GM23338 (cell line): ENCODE data around the gene MMP1. TPM values are rescaled to one million over a fixed set of nuclear protein-coding genes. Genes with fewer than 3 reads are reported as not detected.

Source experiments
- ATAC-seq: fragments of 200-7000 bp; cut with Tn5 transposase; 3 replicates; pipeline ENCODE4 v1.9.1; 2020
- DNase-seq: peaks from one replicate; pipeline ENCODE4 v3.0.0-alpha.2; 2015; ENCODE audit warnings: low spot score
- H2AFZ ChIP-seq: fragments of 200-600 bp; sonication (generic); 2 replicates; pipeline ENCODE4 v1.8.0; 2016; ENCODE audit warnings: antibody characterized with exemption, mild to moderate bottlenecking, moderate library complexity
- H3F3A ChIP-seq: fragments of 200-600 bp; sonication (generic); replicated peaks from 2 replicates; pipeline ENCODE4 v1.8.0; 2017; ENCODE audit warnings: antibody characterized with exemption, mixed run types, low read depth
- H3K27ac ChIP-seq: fragments of 200-600 bp; sonication (generic); 2 replicates; pipeline ENCODE4 v1.6.1; 2016; ENCODE audit warnings: low read depth
- H3K27me3 ChIP-seq: fragments of 200-600 bp; sonication (generic); 2 replicates; pipeline ENCODE4 v1.8.0; 2016; ENCODE audit warnings: mild to moderate bottlenecking, mixed run types, moderate library complexity; ENCODE audit not compliant: insufficient read depth
- H3K36me3 ChIP-seq: fragments of 200-600 bp; sonication (generic); 2 replicates; pipeline ENCODE4 v1.8.0; 2016; ENCODE audit warnings: mild to moderate bottlenecking; ENCODE audit not compliant: insufficient read depth
- H3K4me1 ChIP-seq: fragments of 200-600 bp; sonication (generic); 2 replicates; pipeline ENCODE4 v1.8.0; 2016; ENCODE audit warnings: mild to moderate bottlenecking, moderate library complexity; ENCODE audit not compliant: insufficient read depth
- H3K4me2 ChIP-seq: fragments of 200-600 bp; sonication (generic); 2 replicates; pipeline ENCODE4 v1.7.1; 2017; ENCODE audit warnings: mixed run types
- H3K4me3 ChIP-seq: fragments of 200-600 bp; sonication (generic); 2 replicates; pipeline ENCODE4 v1.6.1; 2016; ENCODE audit warnings: mixed run types
- H3K79me2 ChIP-seq: fragments of 200-600 bp; sonication (generic); replicated peaks from 2 replicates; pipeline ENCODE4 v1.8.0; 2017; ENCODE audit warnings: mild to moderate bottlenecking; ENCODE audit not compliant: insufficient read depth
- H3K9me2 ChIP-seq: fragments of 200-600 bp; sonication (generic); 2 replicates; pipeline ENCODE4 v1.8.0; 2017; ENCODE audit not compliant: insufficient read depth
- H4K20me1 ChIP-seq: fragments of 200-600 bp; sonication (generic); replicated peaks from 2 replicates; pipeline ENCODE4 v1.8.0; 2017; ENCODE audit warnings: mild to moderate bottlenecking; ENCODE audit not compliant: insufficient read depth
- H3K27ac Mint-ChIP-seq: 2 replicates; pipeline ENCODE4 v1.8.0; 2020; ENCODE audit warnings: inconsistent platforms, mild to moderate bottlenecking, moderate library complexity, mixed read lengths
- H3K27me3 Mint-ChIP-seq: 3 replicates; pipeline ENCODE4 v1.8.0; 2022; ENCODE audit warnings: low read depth, mild to moderate bottlenecking, moderate library complexity, mixed read lengths, inconsistent platforms; ENCODE audit not compliant: insufficient read depth, poor library complexity
- H3K36me3 Mint-ChIP-seq: 3 replicates; pipeline ENCODE4 v1.8.0; 2021; ENCODE audit warnings: low read depth, mild to moderate bottlenecking, inconsistent platforms, moderate library complexity, mixed read lengths
- H3K4me1 Mint-ChIP-seq: 3 replicates; pipeline ENCODE4 v1.8.0; 2020; ENCODE audit warnings: mild to moderate bottlenecking, inconsistent platforms, mixed read lengths
- H3K4me3 Mint-ChIP-seq: 3 replicates; pipeline ENCODE4 v1.8.0; 2021; ENCODE audit warnings: moderate library complexity, mild to moderate bottlenecking, inconsistent platforms, mixed read lengths
- H3K9me3 Mint-ChIP-seq: 3 replicates; pipeline ENCODE4 v1.8.0; 2020; ENCODE audit warnings: moderate library complexity, mild to moderate bottlenecking, inconsistent platforms, mixed read lengths
- EZH2 ChIP-seq: fragments of 200-600 bp; sonication (generic); IDR thresholded peaks from one replicate; pipeline ENCODE4 v1.8.0; 2017; ENCODE audit warnings: antibody characterized with exemption, mild to moderate bottlenecking, low read depth; ENCODE audit not compliant: unreplicated experiment
- EZH2phosphoT487 ChIP-seq: fragments of 200-600 bp; sonication (generic); IDR thresholded peaks from one replicate; pipeline ENCODE4 v1.8.1; 2018; ENCODE audit warnings: antibody characterized with exemption; ENCODE audit not compliant: unreplicated experiment
- NANOG ChIP-seq: IDR thresholded peaks from 2 replicates; pipeline ENCODE4 v1.6.1; 2016; ENCODE audit warnings: antibody characterized with exemption, borderline replicate concordance
- REST ChIP-seq: IDR thresholded peaks from one replicate; pipeline ENCODE4 v1.6.1; 2018; ENCODE audit warnings: antibody characterized with exemption; ENCODE audit not compliant: unreplicated experiment
- ZNF114 ChIP-seq: fragments of 250-450 bp; sonication (Bioruptor Pico); IDR thresholded peaks from 2 replicates; pipeline ENCODE4 v1.5.0; 2020; ENCODE audit warnings: mild to moderate bottlenecking, moderate library complexity
- polyA plus RNA-seq: library from polyadenylated mRNA; unstranded; fragments of >200 nt; fragmentation: Nextera tagmentation; extraction: Ambion mirVana; gene quantifications from 2 replicates; pipeline ENCODE4 v1.2.1, GENCODE V29; 2016
- total RNA-seq: library from RNA; depleted of rRNA; stranded (reverse); fragments of >200 nt; shearing (Covaris generic); gene quantifications from 2 replicates; pipeline ENCODE4 v1.2.3, GENCODE V29; 2014
- TF ChIP-seq, protein P1 (sequence below), 2 experiments: fragments of 200-600 bp in 1 of 2; sonication (generic) in 1 of 2; conservative IDR thresholded peaks; 2 replicates each; pipeline versions ENCODE4 v1.5.1 to v1.6.1; 2016 to 2017; ENCODE audit warnings: antibody characterized with exemption in 2 of 2, low read depth in 2 of 2, mild to moderate bottlenecking in 2 of 2, moderate library complexity in 1 of 2
- TF ChIP-seq, protein P2 (sequence below): IDR thresholded peaks from 2 replicates; pipeline ENCODE4 v1.6.1; 2016; ENCODE audit warnings: antibody characterized with exemption

The MMP1 gene
- total and polyA plus RNA-seq, 2 experiments from 2014 or later: not detected

- Histone ChIP-seq H3K4me3 (no peak overlapping the region), H3K27ac (no peak overlapping the region), H4K20me1 (no peaks in the 10 kb centered on the region), H3K9me2 (no peaks in the 10 kb centered on the region), H2AFZ (no peak overlapping the region), H3K27me3 (no peaks in the 10 kb centered on the region), H3K79me2 (no peaks in the 10 kb centered on the region), H3K36me3 (no peaks in the 10 kb centered on the region), H3K4me2 (no peak overlapping the region), H3F3A (no peaks in the 10 kb centered on the region), H3K4me1 (no peaks in the 10 kb centered on the region)
- TF ChIP-seq, protein P1, sequence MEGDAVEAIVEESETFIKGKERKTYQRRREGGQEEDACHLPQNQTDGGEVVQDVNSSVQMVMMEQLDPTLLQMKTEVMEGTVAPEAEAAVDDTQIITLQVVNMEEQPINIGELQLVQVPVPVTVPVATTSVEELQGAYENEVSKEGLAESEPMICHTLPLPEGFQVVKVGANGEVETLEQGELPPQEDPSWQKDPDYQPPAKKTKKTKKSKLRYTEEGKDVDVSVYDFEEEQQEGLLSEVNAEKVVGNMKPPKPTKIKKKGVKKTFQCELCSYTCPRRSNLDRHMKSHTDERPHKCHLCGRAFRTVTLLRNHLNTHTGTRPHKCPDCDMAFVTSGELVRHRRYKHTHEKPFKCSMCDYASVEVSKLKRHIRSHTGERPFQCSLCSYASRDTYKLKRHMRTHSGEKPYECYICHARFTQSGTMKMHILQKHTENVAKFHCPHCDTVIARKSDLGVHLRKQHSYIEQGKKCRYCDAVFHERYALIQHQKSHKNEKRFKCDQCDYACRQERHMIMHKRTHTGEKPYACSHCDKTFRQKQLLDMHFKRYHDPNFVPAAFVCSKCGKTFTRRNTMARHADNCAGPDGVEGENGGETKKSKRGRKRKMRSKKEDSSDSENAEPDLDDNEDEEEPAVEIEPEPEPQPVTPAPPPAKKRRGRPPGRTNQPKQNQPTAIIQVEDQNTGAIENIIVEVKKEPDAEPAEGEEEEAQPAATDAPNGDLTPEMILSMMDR (conservative IDR thresholded peaks at IDR 0.05; ENCODE audit: low read depth in 2 of 2): no peak
- Mint-ChIP-seq H3K4me1 (peaks cover 2% of the 10 kb centered on the region; the same call in 1 of the 3 replicates), H3K36me3 (no peaks in the 10 kb centered on the region), H3K4me3 (no peak overlapping the region), H3K27ac (no peak overlapping the region), H3K9me3 (no peaks in the 10 kb centered on the region), H3K27me3 (no peaks in the 10 kb centered on the region)
- no peak for ATAC-seq
- DNase-seq: no peak
Observed at GRCh38 chr11:102791271-102792036, 6.5 kb downstream of the MMP1 start.

- Histone ChIP-seq H3K4me2 (no peak overlapping the region), H3K36me3 (no peaks in the 10 kb centered on the region), H3K4me1 (no peaks in the 10 kb centered on the region), H3K9me2 (no peaks in the 10 kb centered on the region), H4K20me1 (no peaks in the 10 kb centered on the region), H2AFZ (no peak overlapping the region), H3K79me2 (no peaks in the 10 kb centered on the region), H3F3A (no peaks in the 10 kb centered on the region), H3K27ac (no peak overlapping the region), H3K27me3 (no peaks in the 10 kb centered on the region), H3K4me3 (no peak overlapping the region)
- Mint-ChIP-seq H3K9me3 (no peaks in the 10 kb centered on the region), H3K4me1 (no peaks in the 10 kb centered on the region), H3K36me3 (no peaks in the 10 kb centered on the region), H3K27ac (no peak overlapping the region), H3K27me3 (no peaks in the 10 kb centered on the region), H3K4me3 (no peak overlapping the region)
- no peak for DNase-seq
- no peak for ATAC-seq
- TF ChIP-seq, protein P1 (conservative IDR thresholded peaks at IDR 0.05; ENCODE audit: low read depth in 2 of 2): no peak
- TF ChIP-seq, protein P2, sequence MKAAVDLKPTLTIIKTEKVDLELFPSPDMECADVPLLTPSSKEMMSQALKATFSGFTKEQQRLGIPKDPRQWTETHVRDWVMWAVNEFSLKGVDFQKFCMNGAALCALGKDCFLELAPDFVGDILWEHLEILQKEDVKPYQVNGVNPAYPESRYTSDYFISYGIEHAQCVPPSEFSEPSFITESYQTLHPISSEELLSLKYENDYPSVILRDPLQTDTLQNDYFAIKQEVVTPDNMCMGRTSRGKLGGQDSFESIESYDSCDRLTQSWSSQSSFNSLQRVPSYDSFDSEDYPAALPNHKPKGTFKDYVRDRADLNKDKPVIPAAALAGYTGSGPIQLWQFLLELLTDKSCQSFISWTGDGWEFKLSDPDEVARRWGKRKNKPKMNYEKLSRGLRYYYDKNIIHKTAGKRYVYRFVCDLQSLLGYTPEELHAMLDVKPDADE: no peak
- TF ChIP-seq NANOG: no peak
- TF ChIP-seq EZH2: no peak
- no peak for TF ChIP-seq REST
- no peak for TF ChIP-seq EZH2phosphoT487
- no peak for TF ChIP-seq ZNF114 (CRISPR knock-in tag)
Observed at GRCh38 chr11:102788334-102788995, 9.5 kb downstream of the MMP1 start.
